CD14-positive monocyte (primary cell): ENCODE measurements around the gene BTK. TPM values are rescaled to one million over a fixed set of nuclear protein-coding genes. Genes with fewer than 3 reads are reported as not detected.
A peak's percentile ranks its signal among the peaks of the same experiment; 100 is the strongest.

Experiments used
- DNase-seq, 3 donors: peaks; one replicate each; pipeline ENCODE4 v3.0.0-alpha.2; 2011 to 2022
- H2AFZ ChIP-seq: 2 replicates; pipeline ENCODE4 v1.6.0; 2012; ENCODE audit warnings: mild to moderate bottlenecking, low read depth, low read length, inconsistent platforms; ENCODE audit not compliant: insufficient read depth, poor library complexity, severe bottlenecking
- H3K27ac ChIP-seq, 2 donors: 1 replicate in 1 of 2; 2 replicates in 1 of 2; pipeline ENCODE4 v1.5.1; 2012 to 2013; ENCODE audit warnings: low read length in 2 of 2, control low read depth in 1 of 2, inconsistent platforms in 1 of 2, low read depth in 1 of 2, mild to moderate bottlenecking in 1 of 2
- H3K27me3 ChIP-seq, 2 donors: one replicate each; pipeline versions ENCODE4 v1.6.0 to v1.6.1; 2011 to 2013; ENCODE audit warnings: low read length in 2 of 2; ENCODE audit not compliant: control insufficient read depth in 2 of 2, insufficient read depth in 2 of 2
- H3K36me3 ChIP-seq, 2 donors: replicated peaks in 1 of 2; 1 replicate in 1 of 2; 2 replicates in 1 of 2; pipeline versions ENCODE4 v1.5.1 to v1.6.1; 2012 to 2013; ENCODE audit warnings: low read length in 2 of 2, control low read depth in 1 of 2, inconsistent platforms in 1 of 2, mild to moderate bottlenecking in 1 of 2; ENCODE audit not compliant: insufficient read depth in 2 of 2, control insufficient read depth in 1 of 2
- H3K4me1 ChIP-seq, 2 donors: 1 replicate in 1 of 2; 2 replicates in 1 of 2; pipeline versions ENCODE4 v1.5.1 to v1.6.1; 2012 to 2013; ENCODE audit warnings: low read length in 2 of 2, control low read depth in 1 of 2, inconsistent platforms in 1 of 2, mild to moderate bottlenecking in 1 of 2, moderate library complexity in 1 of 2; ENCODE audit not compliant: insufficient read depth in 2 of 2, control insufficient read depth in 1 of 2
- H3K4me2 ChIP-seq: replicated peaks from 2 replicates; pipeline ENCODE3; 2012; ENCODE audit warnings: low read length, moderate library complexity, mild to moderate bottlenecking; ENCODE audit not compliant: poor library complexity, severe bottlenecking; ENCODE audit errors: extremely low read depth
- H3K4me3 ChIP-seq, 3 experiments: fragments of 200-600 bp in 1 of 3; sonication (generic) in 1 of 3; replicated peaks in 1 of 3; 1 replicate in 2 of 3; 2 replicates in 1 of 3; pipeline ENCODE4 v1.5.1; 2011 to 2013; ENCODE audit warnings: low read length in 3 of 3, mild to moderate bottlenecking in 3 of 3, control low read depth in 2 of 3, low read depth in 2 of 3, inconsistent platforms in 1 of 3, moderate library complexity in 1 of 3
- H3K79me2 ChIP-seq: 2 replicates; pipeline ENCODE4 v1.6.0; 2012; ENCODE audit warnings: mild to moderate bottlenecking, control low read depth, inconsistent platforms, low read length, moderate library complexity; ENCODE audit not compliant: insufficient read depth
- H3K9ac ChIP-seq: 2 replicates; pipeline ENCODE4 v1.6.0; 2017; ENCODE audit warnings: low read length, mild to moderate bottlenecking; ENCODE audit not compliant: insufficient read depth, poor library complexity, severe bottlenecking
- H3K9me3 ChIP-seq, 2 donors: replicated peaks in 1 of 2; 1 replicate in 1 of 2; 2 replicates in 1 of 2; pipeline versions ENCODE4 v1.5.1 to v1.6.1; 2012 to 2013; ENCODE audit warnings: low read length in 2 of 2, control low read depth in 1 of 2; ENCODE audit not compliant: control insufficient read depth in 1 of 2, insufficient read depth in 1 of 2
- H4K20me1 ChIP-seq: 2 replicates; pipeline ENCODE4 v1.6.0; 2012; ENCODE audit warnings: mild to moderate bottlenecking, low read length, control low read depth, moderate library complexity; ENCODE audit not compliant: insufficient read depth
- H3K27ac Mint-ChIP-seq, 7 donors: one replicate each; pipeline ENCODE4 v1.8.0; 2020; ENCODE audit warnings: mild to moderate bottlenecking in 7 of 7, mixed read lengths in 7 of 7, moderate library complexity in 6 of 7, inconsistent platforms in 2 of 7
- H3K27me3 Mint-ChIP-seq, 3 donors: one replicate each; pipeline ENCODE4 v1.8.0; 2021 to 2022; ENCODE audit warnings: low read depth in 3 of 3, mild to moderate bottlenecking in 3 of 3, mixed read lengths in 3 of 3, moderate library complexity in 3 of 3, inconsistent platforms in 1 of 3
- H3K36me3 Mint-ChIP-seq, 2 donors: one replicate each; pipeline ENCODE4 v1.8.0; 2020; ENCODE audit warnings: mixed read lengths in 2 of 2, inconsistent platforms in 1 of 2, mild to moderate bottlenecking in 1 of 2
- H3K4me1 Mint-ChIP-seq: one replicate; pipeline ENCODE4 v1.8.0; 2020; ENCODE audit warnings: mild to moderate bottlenecking, mixed read lengths
- H3K4me3 Mint-ChIP-seq, 2 donors: one replicate each; pipeline ENCODE4 v1.8.0; 2020; ENCODE audit warnings: mild to moderate bottlenecking in 2 of 2, mixed read lengths in 2 of 2, moderate library complexity in 1 of 2
- H3K9me3 Mint-ChIP-seq, 7 donors: one replicate each; pipeline ENCODE4 v1.8.0; 2020 to 2022; ENCODE audit warnings: mixed read lengths in 7 of 7, mild to moderate bottlenecking in 6 of 7, moderate library complexity in 6 of 7, inconsistent platforms in 2 of 7
- WGBS: methylation state at CpG from one replicate; pipeline ENCODE4 v1.1.5; 2013; ENCODE audit warnings: missing lambda C conversion rate; ENCODE audit not compliant: insufficient coverage; 5-methylcytosine and 5-hydroxymethylcytosine counted together
- intact Hi-C, 2 donors: fragments of 100-400 bp; cut with micrococcal nuclease; formaldehyde crosslinking; loops; one replicate each; pipeline versions ENCODE4 v1.15.0 to v1.15.1; 2023
- polyA plus RNA-seq, 3 donors: library from polyadenylated mRNA; depleted of rRNA in 1 of 3; unstranded in 2 of 3; stranded (reverse) in 1 of 3; fragments of 300-500 nt in 2 of 3; fragments of >200 nt in 1 of 3; fragmentation: Illumina TruSeq in 2 of 3; gene quantifications; 1 replicate in 2 of 3; 2 replicates in 1 of 3; pipeline ENCODE4 v1.2.3, GENCODE V29; 2012 to 2021
- TF ChIP-seq, protein P1 (sequence below): fragments of 200-600 bp; IDR thresholded peaks from one replicate; pipeline ENCODE4 v1.8.0; 2022; ENCODE audit warnings: antibody characterized with exemption, mild to moderate bottlenecking

Gene BTK
- polyA plus RNA-seq, 3 donors, result 74.1 to 92.9 (median 82.9) TPM

DNA sequence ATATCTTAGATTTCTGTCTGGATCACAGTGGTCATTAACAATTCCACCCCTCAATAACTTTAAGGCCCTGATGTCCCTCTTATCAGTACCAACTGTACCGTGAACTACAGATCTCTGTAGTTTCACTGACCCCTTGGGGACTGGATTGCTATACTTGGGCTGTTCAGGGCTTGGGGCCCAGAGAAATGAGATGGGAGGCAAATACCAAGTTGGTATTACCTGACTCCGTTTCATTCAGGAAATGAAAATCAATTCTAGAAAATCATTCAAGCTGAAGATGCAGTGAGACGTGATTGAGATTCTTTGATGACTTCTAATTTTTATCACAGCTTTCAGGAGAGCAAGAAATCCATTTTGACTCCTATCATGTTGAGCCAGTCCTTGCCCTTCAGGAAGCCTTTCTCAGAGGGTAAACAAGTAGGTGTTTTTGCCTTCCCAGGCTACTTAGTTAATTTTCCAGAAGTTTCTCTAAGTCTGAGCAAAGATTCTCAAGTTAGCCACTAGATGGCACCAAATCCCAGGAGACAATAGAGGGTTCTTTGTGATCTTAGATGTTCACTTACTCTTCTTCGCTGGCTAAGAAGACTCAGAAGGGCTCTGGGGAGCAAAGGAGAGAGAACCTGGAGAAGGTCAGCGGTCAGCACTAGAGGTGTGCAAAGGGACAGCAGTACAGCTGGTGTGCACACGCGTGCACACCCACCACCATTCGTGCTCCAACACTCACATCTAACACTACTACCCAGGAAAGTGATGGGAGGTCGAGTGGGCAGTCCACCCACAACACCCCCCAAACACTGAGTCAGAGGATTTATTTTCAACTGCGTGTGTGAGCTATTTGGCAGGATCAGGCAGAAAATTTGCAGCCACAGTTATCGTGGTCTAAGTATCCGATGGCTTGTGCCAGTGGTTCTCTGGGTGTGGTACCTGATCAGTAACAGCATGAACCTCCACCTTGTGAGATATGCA lies 29.5 kb upstream of the BTK start:
- Histone ChIP-seq H3K4me2 (no peak overlapping the region), H3K27me3 (no peaks in the 10 kb centered on the region), H4K20me1 (no peaks in the 10 kb centered on the region), H3K9me3 (no peaks in the 10 kb centered on the region), H2AFZ (no peak overlapping the region), H3K36me3 (peaks cover 8 to 18% of the 10 kb centered on the region in 2 donors), H3K4me3 (no peak overlapping the region), H3K9ac (no peak overlapping the region), H3K79me2 (peaks cover 27% of the 10 kb centered on the region), H3K27ac (no peak overlapping the region), H3K4me1 (peaks cover 21 to 30% of the 10 kb centered on the region in 2 donors)
- Mint-ChIP-seq H3K4me3 (peak overlapping the region in 1 of 2 donors; percentile 16), H3K36me3 (peaks cover 24 to 27% of the 10 kb centered on the region in 2 donors), H3K27me3 (peaks cover 0 to 14% (median 0%) of the 10 kb centered on the region in 3 donors), H3K27ac (peak overlapping the region in 3 of 7 donors; percentile 33 to 42 (median 37)), H3K9me3 (peaks cover 0 to 2% (median 0%) of the 10 kb centered on the region in 7 donors), H3K4me1 (peaks cover 37% of the 10 kb centered on the region)
- WGBS, result no CpG with 5 or more reads among the region's 12 CpGs
- peak; percentile 42 to 73 (median 62) for DNase-seq
- intact Hi-C loops, result loop anchor here in 1 of 2 donors (5.0 kb wide), 1 partner anchor 182 kb away; no protein-coding TSS in a partner anchor
- TF ChIP-seq, protein P1, sequence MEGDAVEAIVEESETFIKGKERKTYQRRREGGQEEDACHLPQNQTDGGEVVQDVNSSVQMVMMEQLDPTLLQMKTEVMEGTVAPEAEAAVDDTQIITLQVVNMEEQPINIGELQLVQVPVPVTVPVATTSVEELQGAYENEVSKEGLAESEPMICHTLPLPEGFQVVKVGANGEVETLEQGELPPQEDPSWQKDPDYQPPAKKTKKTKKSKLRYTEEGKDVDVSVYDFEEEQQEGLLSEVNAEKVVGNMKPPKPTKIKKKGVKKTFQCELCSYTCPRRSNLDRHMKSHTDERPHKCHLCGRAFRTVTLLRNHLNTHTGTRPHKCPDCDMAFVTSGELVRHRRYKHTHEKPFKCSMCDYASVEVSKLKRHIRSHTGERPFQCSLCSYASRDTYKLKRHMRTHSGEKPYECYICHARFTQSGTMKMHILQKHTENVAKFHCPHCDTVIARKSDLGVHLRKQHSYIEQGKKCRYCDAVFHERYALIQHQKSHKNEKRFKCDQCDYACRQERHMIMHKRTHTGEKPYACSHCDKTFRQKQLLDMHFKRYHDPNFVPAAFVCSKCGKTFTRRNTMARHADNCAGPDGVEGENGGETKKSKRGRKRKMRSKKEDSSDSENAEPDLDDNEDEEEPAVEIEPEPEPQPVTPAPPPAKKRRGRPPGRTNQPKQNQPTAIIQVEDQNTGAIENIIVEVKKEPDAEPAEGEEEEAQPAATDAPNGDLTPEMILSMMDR, result peak; percentile 63

DNA sequence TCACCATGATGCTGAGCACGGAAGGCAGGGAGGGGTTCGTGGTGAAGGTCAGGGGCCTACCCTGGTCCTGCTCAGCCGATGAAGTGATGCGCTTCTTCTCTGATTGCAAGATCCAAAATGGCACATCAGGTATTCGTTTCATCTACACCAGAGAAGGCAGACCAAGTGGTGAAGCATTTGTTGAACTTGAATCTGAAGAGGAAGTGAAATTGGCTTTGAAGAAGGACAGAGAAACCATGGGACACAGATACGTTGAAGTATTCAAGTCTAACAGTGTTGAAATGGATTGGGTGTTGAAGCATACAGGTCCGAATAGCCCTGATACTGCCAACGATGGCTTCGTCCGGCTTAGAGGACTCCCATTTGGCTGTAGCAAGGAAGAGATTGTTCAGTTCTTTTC lies 26.0 kb upstream of the BTK start:
- no peak overlapping the region for H2AFZ ChIP-seq
- intact Hi-C loops, result no loop called here
- peaks cover 20 to 21% of the 10 kb centered on the region in 2 donors for H3K36me3 Mint-ChIP-seq
- peaks cover 53% of the 10 kb centered on the region for H3K79me2 ChIP-seq
- no peaks in the 10 kb centered on the region for H3K27me3 ChIP-seq
- H3K9me3 ChIP-seq, result no peaks in the 10 kb centered on the region
- H3K27ac Mint-ChIP-seq, result peak overlapping the region in 6 of 7 donors; percentile 68 to 82 (median 78)
- peaks cover 0 to 10% (median 3%) of the 10 kb centered on the region in 7 donors for H3K9me3 Mint-ChIP-seq
- H3K4me3 Mint-ChIP-seq, result no peak overlapping the region
- H3K4me1 ChIP-seq, result peaks cover 23 to 30% of the 10 kb centered on the region in 2 donors
- H3K27me3 Mint-ChIP-seq, result no peaks in the 10 kb centered on the region
- H3K4me1 Mint-ChIP-seq, result peaks cover 31% of the 10 kb centered on the region
- WGBS, result 0% methylated on average over 1 of the region's 10 CpGs
- H3K36me3 ChIP-seq, result peaks cover 8 to 18% of the 10 kb centered on the region in 2 donors
- H3K4me3 ChIP-seq, result no peak overlapping the region
- no peaks in the 10 kb centered on the region for H4K20me1 ChIP-seq
- H3K9ac ChIP-seq, result no peak overlapping the region
- H3K4me2 ChIP-seq, result no peak overlapping the region
- DNase-seq, result peak; percentile 10 to 39 (median 17)
- H3K27ac ChIP-seq, result peak overlapping the region; percentile 47 to 55
- TF ChIP-seq, protein P1, result no peak
